Lower leg skin (tissue), 3 donors: ENCODE results near the gene LYVE1.

ENCODE experiments used
- CTCF ChIP-seq, 3 donors: fragments of 450-650 bp; IDR thresholded peaks; one replicate each; pipeline ENCODE4 v1.5.1; 2016; ENCODE audit warnings: antibody characterized with exemption in 3 of 3, mild to moderate bottlenecking in 3 of 3, moderate library complexity in 2 of 3
- POLR2A ChIP-seq, 2 donors: fragments of 450-650 bp; IDR thresholded peaks; one replicate each; pipeline ENCODE4 v1.6.1; 2016 to 2017; ENCODE audit warnings: antibody characterized with exemption in 2 of 2, mild to moderate bottlenecking in 1 of 2, moderate library complexity in 1 of 2

- TF ChIP-seq CTCF (IDR thresholded peaks at IDR 0.05) (no peak), POLR2A (IDR thresholded peaks at IDR 0.05) (no peak)
Observed at GRCh38 chr11:10564696-10565318, 3.7 kb downstream of the LYVE1 start.
